B cell (primary cell): ENCODE data around the gene NUMB.

Experiments
- EZH2 ChIP-seq: IDR thresholded peaks from 2 replicates; pipeline ENCODE4 v1.6.1; 2012; ENCODE audit warnings: borderline replicate concordance, low read depth, mild to moderate bottlenecking, moderate library complexity, low read length; ENCODE audit not compliant: insufficient read depth, poor library complexity, severe bottlenecking
- TF ChIP-seq, protein P1 (sequence below): fragments of 200-600 bp; IDR thresholded peaks from one replicate; pipeline ENCODE4 v1.8.0; 2022; ENCODE audit warnings: antibody characterized with exemption, mild to moderate bottlenecking

DNA sequence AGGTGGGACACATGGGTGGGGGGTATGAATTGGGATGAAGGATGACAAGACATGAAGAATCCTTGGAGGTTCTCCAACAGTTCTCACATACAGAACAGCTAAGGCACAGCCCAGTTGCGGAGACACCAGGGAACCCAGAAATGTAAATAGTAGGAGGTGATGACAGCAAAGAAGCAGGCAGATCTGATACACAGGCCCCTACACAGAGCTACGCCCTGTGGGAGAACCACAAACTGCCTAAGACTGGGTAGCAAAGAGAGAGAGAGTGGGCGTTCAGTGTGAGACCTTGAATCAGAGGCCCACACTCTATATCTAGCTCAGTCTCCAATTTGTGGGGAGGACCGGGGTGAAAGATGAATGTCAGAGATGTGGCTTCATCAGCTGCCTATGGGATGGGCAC is 9.5 kb upstream of the NUMB start:
- no peak for TF ChIP-seq EZH2
- TF ChIP-seq, protein P1, sequence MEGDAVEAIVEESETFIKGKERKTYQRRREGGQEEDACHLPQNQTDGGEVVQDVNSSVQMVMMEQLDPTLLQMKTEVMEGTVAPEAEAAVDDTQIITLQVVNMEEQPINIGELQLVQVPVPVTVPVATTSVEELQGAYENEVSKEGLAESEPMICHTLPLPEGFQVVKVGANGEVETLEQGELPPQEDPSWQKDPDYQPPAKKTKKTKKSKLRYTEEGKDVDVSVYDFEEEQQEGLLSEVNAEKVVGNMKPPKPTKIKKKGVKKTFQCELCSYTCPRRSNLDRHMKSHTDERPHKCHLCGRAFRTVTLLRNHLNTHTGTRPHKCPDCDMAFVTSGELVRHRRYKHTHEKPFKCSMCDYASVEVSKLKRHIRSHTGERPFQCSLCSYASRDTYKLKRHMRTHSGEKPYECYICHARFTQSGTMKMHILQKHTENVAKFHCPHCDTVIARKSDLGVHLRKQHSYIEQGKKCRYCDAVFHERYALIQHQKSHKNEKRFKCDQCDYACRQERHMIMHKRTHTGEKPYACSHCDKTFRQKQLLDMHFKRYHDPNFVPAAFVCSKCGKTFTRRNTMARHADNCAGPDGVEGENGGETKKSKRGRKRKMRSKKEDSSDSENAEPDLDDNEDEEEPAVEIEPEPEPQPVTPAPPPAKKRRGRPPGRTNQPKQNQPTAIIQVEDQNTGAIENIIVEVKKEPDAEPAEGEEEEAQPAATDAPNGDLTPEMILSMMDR, result no peak
